HG03103 (cell line): ENCODE measurements around the gene CRY1.
A peak's percentile ranks its signal among the peaks of the same experiment; 100 is the strongest.
"Not testable (repeated sequence)": the region's sequence is repeated elsewhere in the genome, so short reads cannot be mapped to it uniquely, and the experiment has no call there.

Experiments used
- ATAC-seq: cut with Tn5 transposase; IDR thresholded peaks from one replicate; pipeline ENCODE4 v1.9.1; 2021; ENCODE audit warnings: low read depth; ENCODE audit not compliant: unreplicated experiment

The CRY1 gene

DNA sequence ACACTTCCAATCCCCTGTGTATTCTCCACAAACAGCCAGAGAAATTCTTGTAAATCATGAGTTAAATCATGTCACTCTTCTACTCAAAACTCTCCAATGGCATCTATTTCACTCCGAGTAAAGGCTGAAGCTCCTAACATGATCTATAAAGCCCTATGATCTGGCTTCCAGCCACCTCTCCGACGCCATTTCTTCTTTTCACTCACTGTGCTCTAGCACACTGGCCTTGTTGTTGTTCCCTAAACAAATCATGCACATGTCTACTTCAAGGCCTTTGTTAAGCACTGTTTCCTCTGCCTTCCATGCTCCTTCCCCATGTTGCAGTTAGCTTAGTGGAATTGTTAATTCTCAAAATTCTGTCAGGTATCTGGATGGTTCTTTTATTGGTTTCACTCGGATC is 76.3 kb downstream of the CRY1 start:
- ATAC-seq, result no peak

DNA sequence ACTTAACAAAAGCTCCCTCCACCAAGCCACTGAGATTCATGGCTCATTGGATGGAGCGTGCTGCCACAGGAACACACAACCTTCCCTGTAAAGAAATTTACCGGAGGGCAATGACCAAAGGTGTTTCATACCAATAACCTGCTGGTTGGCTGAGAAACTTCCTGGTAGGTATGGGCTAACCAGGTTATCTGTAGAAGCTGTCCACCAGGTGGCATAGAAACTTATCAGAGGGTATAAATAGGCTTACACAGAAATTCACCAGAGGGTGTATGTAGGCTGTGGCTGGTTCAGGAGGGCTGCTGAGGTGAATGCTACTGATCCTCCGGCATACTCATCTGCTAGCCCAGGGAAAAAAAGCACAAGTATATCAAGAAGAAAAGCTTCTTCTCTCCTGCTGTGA is 79.3 kb downstream of the CRY1 start:
- no peak for ATAC-seq

DNA sequence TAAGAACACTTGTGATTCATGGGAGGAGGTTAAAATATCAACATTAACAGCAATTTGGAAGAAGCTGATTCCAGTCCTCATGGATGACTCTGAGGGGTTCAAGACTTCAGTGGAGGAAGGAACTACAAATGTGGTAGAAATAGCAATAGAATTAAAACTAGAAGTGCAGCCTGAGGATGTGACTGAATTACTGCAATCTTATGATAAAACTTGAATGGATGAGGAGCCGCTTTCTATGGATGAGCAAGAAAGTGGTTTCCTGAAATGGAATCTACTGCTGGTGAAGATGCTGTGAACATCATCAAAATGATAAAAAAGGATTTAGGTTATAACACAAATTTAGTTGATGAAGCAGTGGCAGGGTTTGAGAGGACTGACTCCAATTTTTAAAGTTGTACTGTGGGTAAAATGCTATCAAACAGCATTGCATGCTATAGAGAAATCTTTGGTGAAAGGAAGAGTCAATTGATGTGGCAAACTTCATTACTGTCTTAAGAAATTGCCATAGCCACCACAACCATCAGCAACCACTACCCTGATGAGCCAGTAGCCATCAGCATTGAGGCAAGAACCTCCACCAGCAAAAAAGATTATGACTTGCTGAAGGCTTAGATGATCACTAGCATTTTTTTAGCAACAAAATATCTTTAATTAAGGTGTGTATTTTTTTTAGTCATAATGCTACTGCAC is 80.5 kb downstream of the CRY1 start:
- no peak for ATAC-seq

DNA sequence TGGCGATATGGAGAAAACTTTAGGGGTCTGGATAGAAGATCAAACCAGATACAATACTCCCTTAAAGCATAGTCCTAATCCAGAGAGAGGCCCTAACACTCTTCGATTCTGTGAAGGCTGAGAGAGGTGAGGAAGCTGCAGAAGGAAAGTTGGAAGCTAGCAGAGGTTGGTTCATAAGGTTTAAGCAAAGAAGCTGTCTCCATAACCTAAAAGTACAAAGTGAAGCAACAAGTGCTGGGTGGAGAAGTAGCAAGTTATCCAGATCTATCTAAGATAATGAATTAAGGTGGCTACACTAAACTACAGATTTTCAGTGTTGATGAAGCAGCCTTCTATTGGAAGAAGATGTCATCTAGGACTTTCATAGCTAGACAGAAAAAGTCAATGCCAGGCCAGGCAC is 81.8 kb downstream of the CRY1 start:
- no peak for ATAC-seq

DNA sequence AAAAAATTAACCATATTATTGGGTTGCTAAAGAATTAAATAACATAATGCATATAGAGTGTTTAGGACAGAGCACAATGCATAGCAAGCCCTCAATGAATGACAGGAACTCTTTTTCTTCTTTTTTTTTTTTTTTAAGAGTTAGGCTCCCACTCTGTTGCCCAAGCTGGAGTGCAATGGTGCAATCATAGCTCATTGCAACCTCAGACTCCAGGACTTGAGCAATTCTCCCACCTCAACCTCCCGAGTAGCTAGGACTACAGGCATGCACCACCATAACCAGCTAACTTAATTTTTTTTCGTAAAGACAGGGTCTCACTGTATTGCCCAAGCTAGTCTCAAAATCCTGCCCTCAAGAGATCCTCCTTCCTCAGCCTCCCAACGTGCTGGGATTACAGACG is 85.9 kb downstream of the CRY1 start:
- ATAC-seq, result no peak

DNA sequence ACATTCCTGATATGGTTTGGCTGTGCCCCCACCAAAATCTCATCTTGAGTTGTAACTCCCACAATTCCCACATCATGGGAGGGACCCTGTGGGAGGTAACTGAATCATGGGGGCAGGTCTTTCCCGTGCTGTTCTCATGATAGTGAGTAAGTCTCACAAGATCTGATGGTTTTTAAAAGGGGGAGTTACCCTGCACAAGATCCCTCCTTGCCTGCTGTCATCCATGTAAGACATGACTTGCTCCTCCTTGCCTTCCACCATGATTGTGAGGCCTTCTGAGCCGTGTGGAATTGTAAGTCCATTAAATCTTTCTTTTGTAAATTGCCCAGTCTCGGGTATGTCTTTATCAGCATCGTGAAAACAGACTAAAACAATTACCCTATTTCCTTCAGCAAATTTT is 90.7 kb downstream of the CRY1 start:
- not testable (repeated sequence) for ATAC-seq

DNA sequence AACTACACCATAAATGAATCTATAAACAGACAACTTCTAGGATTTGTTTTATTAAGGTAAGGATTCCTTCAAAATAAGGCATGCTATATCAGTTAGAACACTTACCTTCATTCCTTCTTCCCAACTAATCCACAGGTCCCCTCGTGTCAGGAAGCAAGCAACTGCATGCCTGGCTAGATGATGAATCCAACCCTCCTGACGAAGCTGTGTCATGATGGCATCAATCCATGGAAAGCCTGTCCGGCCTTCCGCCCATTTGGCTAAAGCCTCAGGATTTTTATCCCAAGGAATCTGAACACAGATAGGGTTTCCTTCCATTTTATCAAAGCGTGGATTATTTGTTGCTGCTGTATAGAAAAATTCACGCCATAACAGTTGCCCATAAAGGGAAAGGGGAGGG is 93.9 kb downstream of the CRY1 start:
- ATAC-seq, result no peak

DNA sequence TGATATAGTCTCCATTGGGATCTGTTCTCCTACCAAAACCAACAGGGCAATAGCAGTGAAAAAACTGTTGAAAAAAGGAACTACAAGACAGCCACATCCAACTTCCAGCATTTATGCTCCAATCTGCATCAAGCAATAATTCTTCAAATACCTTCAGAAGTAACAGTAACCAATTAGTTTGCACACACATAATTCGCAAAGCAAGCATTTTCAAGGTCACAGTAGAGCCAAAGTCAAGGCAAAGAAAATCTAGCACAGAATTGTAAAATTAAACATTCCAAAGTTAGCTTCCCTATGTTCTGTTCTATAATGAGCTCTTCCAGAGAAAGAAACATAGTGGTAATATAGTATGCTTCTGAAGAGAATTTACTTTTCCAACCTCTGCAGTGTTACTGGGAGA is 95.4 kb downstream of the CRY1 start:
- ATAC-seq, result no peak

DNA sequence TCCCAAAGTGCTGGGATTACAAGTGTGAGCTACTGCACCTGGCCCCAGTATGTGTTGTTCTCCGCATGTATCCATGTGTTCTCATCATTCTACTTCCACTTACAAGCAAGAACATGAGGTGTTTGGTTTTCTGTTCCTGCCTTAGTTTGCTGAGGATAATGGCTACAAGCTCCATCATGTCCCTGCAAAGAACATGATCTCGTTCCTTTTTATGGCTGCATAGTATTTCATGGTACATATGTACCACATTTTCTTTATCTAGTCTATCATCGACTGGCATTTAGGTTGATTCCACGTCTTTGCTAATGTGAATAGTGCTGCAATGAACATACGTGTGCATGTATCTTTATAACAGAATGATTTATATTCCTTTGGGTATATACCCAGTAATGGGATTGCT is 97.2 kb downstream of the CRY1 start:
- ATAC-seq, result not testable (repeated sequence)

DNA sequence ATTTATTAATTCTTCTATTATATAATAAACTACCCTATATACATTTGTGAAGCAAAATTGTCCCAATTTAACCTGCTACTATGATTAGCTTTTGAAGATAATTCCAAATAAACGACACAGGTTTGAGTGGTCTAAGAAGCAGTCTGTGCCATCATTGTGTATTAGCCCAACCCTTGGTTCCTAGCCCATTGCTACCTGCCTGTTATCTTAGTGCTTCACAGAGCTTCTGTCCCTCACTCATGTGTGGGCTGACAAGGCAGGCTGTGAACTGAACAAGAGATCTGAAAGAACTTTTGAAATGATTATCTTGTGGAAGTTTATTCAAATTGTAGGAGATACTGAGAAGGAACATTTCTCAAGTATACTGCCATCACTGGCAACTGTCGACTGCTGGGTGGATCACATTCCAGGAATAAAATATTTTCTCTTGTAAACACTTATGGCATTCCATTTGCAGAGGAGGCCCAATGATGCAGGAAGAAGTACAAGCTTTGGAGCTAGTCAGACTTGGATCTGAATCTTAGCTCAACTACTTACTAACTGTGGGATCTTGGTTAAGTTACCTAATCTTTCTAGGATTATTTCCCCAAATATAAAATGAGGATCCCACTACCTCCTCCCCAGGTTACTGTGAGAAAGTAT is 98.6 kb downstream of the CRY1 start:
- ATAC-seq, result no peak

DNA sequence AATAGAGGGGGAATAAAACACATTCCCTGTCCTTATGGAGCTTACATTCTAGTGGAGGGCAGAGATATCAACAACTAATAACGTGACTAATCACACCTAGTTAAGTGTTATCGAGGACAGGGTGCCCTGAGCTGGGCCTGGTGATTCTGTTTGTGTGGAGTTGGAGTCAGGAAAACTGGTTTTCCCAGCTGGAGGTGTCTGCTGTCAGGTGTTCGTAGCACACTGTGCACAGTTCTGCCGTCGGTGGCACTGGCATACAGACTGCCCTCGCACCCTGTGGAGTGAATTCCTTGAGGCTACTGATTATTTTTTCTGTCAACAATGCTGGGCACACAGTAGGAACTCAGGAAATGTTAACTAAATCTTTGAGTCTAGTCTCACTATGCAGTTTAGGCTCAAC is 105.5 kb downstream of the CRY1 start:
- no peak for ATAC-seq

DNA sequence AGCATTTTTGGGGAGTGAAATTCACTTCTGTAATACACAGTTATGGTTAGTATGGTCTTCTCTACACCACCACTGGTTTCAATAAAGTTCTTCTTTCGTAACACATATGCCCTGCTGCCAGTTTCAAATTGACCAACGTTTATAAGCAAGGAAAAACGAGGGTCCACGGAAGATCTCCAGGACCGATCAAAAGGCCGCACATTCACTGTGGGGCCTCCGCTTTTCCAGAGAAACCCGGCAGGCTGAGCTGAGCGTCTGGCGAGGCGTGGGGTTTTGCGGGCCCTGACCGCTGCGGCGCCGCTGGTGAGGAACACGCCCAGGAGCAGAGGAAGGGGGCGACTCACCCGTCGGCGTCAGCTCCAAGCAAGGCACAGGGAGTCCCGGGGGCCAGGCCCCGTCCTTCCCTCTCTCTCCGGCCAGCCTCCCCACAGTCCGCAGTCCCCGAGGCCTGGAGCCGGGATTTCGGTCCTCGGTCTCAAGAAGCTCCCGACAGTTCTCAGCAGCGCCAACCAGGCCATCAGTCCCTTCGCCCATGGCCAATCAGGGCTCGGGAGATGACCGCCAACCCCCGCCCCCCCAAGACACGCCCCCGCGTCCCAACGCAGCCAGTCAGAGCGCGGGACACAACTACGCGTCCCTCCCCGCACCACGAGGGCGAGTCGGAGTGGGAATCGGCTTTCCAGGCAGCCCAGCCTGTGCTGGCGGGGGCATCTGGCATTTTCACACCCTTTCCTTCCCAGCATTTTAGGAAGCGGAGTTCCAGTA is 106.5 kb downstream of the CRY1 start, which contains the start of gene MTERF2:
Gene MTERF2 (minus strand): TSS at position 522 of the 765 bp plus-strand sequence. CDS start 8,432 bp downstream, outside the sequence.
- ATAC-seq, result peak; percentile 87

DNA sequence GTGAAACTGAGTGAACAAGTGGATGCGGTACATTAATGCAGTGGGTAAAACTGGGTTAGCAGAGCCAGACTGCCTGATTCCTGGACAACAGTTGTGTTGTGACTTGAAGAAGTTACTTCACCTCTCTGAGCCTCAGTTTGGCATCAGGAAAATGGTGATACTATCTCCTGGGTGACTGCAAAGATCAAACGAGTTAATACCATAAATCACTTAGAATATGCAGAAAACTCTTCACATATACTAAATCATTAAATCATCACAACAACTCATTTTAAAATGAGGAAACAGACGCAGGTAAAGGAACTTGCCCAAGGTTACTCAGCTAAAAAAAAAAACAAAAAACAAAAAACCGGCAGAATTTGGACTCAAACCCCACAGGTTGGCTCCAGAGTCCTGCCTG is 107.2 kb downstream of the CRY1 start:
- no peak for ATAC-seq

DNA sequence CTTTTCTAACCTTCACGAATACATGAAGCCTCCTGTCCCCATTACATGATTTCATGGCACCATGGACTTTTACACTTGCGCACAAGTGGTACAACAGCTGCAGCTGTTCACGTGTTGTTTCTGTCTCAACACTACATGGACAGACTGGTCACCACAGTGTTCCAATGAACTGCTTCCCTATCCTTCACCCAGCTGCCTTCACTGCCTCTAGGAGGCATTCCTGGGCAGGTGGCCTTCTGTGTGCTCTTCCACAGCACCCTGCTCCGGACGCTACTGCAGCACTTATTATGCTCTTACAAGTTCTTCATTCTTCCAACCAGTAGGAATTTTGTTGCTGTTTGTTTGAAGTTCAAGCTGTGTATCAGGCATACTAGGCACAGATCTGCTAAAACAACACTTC is 107.9 kb downstream of the CRY1 start:
- ATAC-seq, result no peak

DNA sequence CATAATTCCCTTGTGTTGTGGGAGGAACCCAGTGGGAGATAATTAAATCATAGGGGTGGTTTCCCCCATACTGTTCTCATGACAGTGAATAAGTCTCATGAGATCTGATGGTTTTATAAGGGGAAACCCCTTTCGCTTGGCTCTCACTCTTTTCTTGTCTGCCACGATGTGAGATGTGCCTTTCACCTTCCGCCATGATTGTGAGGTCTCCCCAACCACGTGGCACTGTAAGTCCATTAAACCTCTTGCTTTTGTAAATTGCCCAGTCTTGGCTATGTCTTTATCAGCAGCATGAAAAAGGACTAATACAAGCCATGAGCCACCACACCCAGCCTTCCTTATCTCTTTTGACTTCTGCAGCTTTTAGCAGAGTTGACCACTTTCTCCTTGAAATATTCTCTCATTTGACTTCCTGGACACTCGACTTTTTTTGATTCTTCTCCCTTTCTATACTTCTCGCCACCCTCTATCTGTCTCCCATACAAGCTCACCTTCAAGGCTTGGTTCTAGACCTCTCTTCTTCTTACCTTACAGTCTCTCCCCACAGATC is 108.7 kb downstream of the CRY1 start:
- ATAC-seq, result no peak

DNA sequence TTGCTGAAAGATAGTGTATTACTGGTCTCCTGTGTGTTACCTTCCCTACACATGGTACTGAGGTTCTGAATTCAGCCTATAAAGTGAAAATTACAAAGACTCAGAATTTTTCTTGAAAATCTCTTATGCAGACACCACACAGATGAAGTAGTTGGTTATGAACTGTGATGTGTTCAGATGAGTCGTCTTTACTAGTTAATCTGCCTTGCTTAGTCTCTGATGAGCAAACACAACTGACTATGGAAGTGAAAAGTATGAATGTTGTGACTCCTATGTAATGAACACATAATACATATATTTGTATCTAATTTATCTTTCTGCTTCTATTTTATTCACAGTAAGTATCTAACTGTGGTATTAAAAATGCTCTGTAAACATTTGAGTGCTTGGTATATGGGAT is 111.1 kb downstream of the CRY1 start:
- no peak for ATAC-seq

DNA sequence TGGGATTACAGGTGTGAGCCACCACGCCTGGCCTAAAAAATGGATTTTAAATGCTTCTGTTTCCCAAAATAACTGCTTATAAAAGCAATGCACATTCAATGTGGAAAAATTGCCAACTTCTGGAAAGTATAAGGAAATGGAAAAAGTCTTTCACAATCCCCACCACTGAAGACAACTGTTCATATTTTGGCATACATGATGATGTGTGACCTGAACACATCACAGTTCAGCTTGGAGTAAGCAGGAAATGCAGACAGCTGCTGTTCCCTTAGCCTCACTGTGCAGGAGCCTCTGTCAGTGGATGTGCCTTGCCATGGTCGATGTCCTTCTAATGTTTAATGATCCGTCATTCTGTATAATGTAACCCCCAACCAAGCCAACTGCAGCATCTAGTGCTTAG is 111.6 kb downstream of the CRY1 start:
- no peak for ATAC-seq

DNA sequence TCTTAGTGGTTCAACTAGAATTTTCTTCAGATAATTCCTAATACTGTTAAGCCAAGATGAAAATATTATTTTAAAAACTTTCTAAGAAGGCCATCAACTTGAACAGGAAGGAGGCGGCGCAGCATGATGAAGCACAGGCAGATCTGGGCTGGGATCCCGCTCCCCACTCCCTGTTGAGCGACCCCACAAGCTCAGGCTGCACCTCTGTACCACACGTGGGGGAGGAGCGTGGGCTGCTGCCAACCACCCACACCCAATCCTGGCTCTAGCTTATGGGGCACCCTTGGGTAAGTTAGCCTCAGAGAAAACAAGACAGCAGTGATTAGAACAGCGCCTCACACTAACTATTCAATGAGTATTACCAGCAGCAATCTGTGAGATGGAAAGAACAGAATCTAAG is 112.4 kb downstream of the CRY1 start:
- ATAC-seq, result no peak

DNA sequence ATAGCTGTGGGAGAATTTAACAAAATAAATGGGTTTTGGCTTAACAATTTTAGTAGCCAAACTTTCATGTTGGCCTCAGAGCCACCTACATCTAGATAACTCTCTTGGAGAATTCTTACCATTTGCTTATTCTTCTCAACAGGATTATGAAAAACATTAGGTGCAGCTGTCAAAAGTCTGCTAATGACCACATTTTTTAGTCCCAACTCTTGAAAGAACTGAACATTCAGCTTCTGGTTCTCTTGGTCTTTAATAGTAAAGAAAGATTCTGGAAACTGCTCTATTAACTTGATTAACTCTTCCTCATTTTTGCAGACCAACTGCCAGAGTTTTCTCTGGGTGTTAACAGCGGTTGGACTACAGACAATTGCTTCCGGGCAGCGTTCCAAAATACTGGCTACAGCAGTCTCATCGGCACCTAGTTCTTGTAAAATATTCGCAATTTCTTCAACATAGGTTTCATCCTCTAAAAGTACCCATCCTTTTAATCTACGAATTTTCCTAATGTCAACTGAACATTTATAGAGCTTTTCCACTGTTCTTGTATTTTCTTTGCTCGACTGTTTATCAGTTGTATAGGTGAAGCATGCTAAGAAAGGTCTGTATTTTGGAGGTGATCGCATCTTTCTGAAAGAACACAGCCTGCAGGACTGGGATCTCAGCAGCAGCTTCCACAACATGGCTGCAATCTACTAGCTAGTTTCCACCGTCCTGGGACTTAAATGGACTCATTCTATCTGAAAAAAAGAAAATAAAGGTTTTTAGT is 115.1 kb downstream of the CRY1 start:
- ATAC-seq, result no peak

DNA sequence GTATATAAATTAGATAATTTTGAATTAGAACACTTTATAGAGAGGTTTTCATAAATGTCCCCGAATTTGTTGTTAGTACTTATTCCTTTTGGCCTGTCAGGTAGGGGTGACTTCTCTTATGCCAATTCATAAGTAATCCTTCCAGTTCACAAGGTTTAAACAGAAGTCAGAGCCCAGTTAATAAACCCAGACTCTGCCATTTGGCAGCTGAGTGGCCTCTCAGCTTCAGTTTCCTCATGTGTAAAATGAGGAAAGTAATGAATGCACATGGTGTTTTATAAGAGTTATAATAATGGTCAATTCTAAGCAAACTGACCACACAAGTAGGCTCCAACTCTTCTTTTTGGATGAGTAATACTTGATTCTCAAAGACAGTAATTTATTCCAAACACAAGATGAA is 116.7 kb downstream of the CRY1 start:
- ATAC-seq, result no peak
